Skin epidermis (tissue), 12 donors: ENCODE results near the gene HOXB5.

Experiments used
- H3K27ac ChIP-seq, 21 experiments: fragments of 200-600 bp; sonication (generic) in 11 of 21; one replicate each; pipeline ENCODE4 v1.5.0; 2020; ENCODE audit warnings: mild to moderate bottlenecking in 3 of 21, inconsistent platforms in 2 of 21, moderate library complexity in 2 of 21
- H3K4me3 ChIP-seq, 7 experiments: fragments of 200-600 bp; sonication (generic) in 2 of 7; one replicate each; pipeline ENCODE4 v1.5.0; 2020; ENCODE audit warnings: inconsistent platforms in 2 of 7, mild to moderate bottlenecking in 2 of 7, moderate library complexity in 1 of 7

The HOXB5 gene

GRCh38 chr17:48556576-48557401 is 36.8 kb downstream of the HOXB5 start:
- no peak overlapping the region for H3K4me3 ChIP-seq
- peak overlapping the region in 8 of 21 experiments; percentile 18 to 82 (median 78) for H3K27ac ChIP-seq

DNA sequence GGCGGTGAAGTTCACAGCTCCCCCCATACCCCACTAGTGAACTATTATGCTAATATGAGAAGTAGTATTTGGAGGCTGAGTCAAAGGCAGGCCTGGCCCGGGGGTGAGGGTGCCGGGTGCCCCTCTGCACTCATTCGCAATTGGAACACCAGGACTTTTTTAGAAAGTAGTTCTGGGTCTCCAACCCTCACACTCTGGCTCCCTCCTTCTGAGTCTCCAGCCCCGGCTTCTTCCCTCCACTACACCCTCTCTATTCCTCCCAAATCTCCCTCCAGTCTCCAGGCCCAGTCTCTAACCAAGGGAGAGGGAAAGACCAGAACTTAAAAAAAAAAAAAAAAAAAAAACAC is 37.4 kb downstream of the HOXB5 start:
- Histone ChIP-seq H3K27ac (peak overlapping the region in 5 of 21 experiments; percentile 76 to 82 (median 81)), H3K4me3 (no peak overlapping the region)

DNA sequence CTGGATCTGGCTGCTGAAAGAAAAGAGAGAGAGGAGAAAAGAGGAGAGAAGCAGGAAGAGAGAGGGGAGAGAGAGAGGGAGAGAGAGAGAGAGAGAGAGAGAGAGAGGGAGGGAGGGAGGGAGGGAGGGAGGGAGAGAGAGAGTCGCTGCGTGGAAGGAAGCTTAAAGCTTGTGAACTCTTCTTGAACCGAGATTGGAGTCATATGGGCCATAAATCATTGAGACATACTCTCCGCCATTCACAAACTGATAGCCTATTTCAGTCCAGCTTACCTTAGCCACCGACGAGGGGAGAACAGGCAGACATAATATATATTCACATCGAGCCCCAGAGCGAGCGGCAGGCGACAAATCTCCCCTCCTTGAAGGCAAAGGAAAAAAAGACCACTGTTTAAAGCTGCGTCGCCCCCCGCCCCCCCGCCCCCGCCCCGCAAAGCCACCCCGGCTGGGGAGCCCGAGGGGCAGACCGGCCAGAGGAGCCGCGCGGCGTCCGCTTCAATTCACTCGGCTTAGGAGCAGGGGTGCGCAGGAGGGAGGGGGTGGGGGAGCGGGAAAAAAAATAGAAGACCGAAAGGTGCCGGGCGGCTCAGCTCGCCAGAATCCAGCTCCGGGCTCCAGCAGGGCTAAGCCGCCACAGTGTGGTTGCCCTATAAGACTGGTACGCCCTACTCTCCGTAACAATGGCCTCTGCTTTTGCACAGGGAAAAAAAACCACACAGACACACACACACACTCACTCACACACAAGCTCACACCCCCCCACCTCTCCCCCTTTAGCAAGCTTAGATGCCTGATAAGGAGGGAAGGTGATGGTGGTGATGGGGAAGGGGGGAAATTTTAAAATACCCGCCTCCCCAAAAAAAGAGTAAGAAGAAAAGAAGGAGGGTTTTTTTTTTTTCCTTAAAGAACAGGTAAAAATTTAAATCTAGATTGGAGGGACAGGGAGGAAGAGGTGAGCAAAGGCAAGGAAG is 38.0 kb downstream of the HOXB5 start:
- H3K27ac ChIP-seq, result peak overlapping the region in 12 of 21 experiments; percentile 41 to 86 (median 63)

GRCh38 chr17:48554412-48555257 is 38.9 kb downstream of the HOXB5 start:
- H3K27ac ChIP-seq, result peak overlapping the region in 13 of 21 experiments; percentile 9 to 86 (median 54)
- H3K4me3 ChIP-seq, result peak overlapping the region in 1 of 7 experiments; percentile 22

More for the DNA sequence above, 38.0 kb downstream of the HOXB5 start:
- H3K4me3 ChIP-seq, result peak overlapping the region in 5 of 7 experiments; percentile 12 to 39 (median 14)

GRCh38 chr17:48553826-48554225 is 39.8 kb downstream of the HOXB5 start:
- Histone ChIP-seq H3K4me3 (no peak overlapping the region), H3K27ac (peak overlapping the region in 3 of 21 experiments; percentile 80 to 86 (median 81))

DNA sequence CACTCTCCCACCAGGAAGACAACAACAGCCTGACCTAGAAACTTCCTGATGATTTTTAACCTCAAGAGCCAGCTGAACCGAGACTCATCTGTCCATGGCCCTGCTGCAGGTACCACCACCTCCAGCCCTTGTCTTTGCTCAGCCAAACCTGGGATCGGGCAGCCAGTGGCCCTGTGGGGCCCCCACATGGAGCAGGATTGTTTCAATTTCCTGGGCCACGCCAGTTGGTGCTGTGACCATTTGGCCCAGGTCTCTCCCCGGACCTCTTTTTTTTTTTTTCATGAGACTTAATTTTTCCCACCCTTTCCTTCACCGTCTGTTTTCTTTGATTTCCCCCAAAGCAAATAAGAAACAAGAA is 40.4 kb downstream of the HOXB5 start:
- Histone ChIP-seq H3K27ac (peak overlapping the region in 6 of 21 experiments; percentile 4 to 86 (median 60)), H3K4me3 (no peak overlapping the region)

GRCh38 chr17:48552466-48553189 is 41.0 kb downstream of the HOXB5 start:
- Histone ChIP-seq H3K27ac (peak overlapping the region in 7 of 21 experiments; percentile 4 to 86 (median 68)), H3K4me3 (no peak overlapping the region)

- H3K27ac ChIP-seq, result peak overlapping the region in 7 of 21 experiments; percentile 4 to 86 (median 68)
Measured at GRCh38 chr17:48551596-48552465, 41.7 kb downstream of the HOXB5 start.

DNA sequence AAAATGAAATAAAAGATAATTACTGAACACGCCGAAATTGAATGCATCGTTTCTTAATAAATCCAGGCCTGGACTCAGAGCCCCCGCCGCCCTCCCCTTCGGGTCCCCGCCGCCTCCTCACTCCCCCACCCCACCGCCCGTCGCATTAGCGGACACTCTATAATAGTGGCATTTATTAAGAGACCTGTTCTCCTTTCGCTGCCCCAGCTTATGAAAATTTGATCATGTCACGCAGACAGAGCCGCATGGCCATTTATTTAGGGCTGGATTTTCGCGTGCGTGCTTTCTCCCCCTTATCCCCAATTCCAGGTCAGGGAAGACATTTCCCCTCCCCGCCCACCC is 42.4 kb downstream of the HOXB5 start:
- H3K4me3 ChIP-seq, result no peak overlapping the region
- H3K27ac ChIP-seq, result peak overlapping the region in 6 of 21 experiments; percentile 15 to 86 (median 69)

More at GRCh38 chr17:48551596-48552465, 41.7 kb downstream of the HOXB5 start:
- H3K4me3 ChIP-seq, result no peak overlapping the region

GRCh38 chr17:48550502-48551213 is 42.9 kb downstream of the HOXB5 start:
- Histone ChIP-seq H3K27ac (peak overlapping the region in 7 of 21 experiments; percentile 13 to 86 (median 68)), H3K4me3 (no peak overlapping the region)

DNA sequence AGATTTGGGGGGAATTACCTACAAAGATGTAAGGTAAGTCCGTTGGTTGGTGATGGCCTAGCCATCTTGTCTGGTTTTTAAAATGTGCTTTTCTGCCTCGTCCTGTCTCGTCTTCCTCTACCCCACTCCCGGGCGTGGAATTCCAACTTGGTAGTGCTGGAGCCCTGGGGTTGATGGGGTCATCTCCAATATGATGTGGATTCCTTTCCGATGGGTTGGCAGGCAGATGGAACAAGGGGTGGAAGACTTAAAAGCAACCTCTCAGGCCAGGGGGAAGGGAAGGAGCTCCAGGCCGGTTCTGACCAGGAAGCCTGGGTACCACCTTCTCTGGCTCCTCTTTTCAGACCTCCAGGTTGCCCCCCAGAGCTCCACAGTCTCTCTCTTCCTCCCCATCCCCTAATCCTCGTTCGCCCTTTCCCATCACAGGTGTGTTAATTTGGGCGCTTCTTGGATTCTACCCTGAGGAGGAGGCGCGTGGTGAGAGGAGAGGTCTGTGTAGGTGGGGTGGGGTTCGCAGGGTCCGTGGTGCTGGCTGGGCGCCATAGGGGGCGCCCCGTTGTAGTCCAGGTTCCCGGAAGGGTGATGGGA is 43.6 kb downstream of the HOXB5 start:
- no peak overlapping the region for H3K4me3 ChIP-seq
- H3K27ac ChIP-seq, result peak overlapping the region in 7 of 21 experiments; percentile 13 to 86 (median 68)

DNA sequence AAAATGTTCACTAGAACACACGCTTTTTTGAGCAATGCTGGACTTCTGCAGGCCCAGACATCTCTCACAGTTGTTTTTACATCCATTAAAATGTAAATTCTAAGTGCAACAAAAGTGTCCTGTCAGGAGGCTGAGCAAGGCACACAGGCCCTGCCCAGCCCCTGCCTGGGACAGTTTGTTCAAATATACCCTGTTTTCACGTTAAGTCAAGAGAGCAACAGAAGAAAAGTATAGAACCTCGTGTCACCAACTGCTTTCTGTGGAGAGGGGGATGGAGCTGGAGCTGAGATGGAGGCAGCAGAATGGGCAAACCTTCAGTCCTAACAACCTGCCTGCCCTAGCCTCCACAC is 44.3 kb downstream of the HOXB5 start:
- Histone ChIP-seq H3K4me3 (no peak overlapping the region), H3K27ac (peak overlapping the region in 2 of 21 experiments; percentile 44 to 97)

- peak overlapping the region in 13 of 21 experiments; percentile 4 to 98 (median 70) for H3K27ac ChIP-seq
Measured at GRCh38 chr17:48548523-48549280, 44.9 kb downstream of the HOXB5 start.

GRCh38 chr17:48547808-48548522 is 45.6 kb downstream of the HOXB5 start:
- peak overlapping the region in 15 of 21 experiments; percentile 8 to 98 (median 57) for H3K27ac ChIP-seq
- peak overlapping the region in 2 of 7 experiments; percentile 1 to 17 for H3K4me3 ChIP-seq

More at GRCh38 chr17:48548523-48549280, 44.9 kb downstream of the HOXB5 start:
- H3K4me3 ChIP-seq, result no peak overlapping the region
